HG03175 (cell line): Measurements from ENCODE around the gene PDAP1.
"Not testable (repeated sequence)": the region's sequence is repeated elsewhere in the genome, so short reads cannot be mapped to it uniquely, and the experiment has no call there.

Experiments
- ATAC-seq: cut with Tn5 transposase; IDR thresholded peaks from one replicate; pipeline ENCODE4 v1.9.1; 2021; ENCODE audit warnings: mild to moderate bottlenecking, moderate library complexity; ENCODE audit not compliant: unreplicated experiment

Gene PDAP1

DNA sequence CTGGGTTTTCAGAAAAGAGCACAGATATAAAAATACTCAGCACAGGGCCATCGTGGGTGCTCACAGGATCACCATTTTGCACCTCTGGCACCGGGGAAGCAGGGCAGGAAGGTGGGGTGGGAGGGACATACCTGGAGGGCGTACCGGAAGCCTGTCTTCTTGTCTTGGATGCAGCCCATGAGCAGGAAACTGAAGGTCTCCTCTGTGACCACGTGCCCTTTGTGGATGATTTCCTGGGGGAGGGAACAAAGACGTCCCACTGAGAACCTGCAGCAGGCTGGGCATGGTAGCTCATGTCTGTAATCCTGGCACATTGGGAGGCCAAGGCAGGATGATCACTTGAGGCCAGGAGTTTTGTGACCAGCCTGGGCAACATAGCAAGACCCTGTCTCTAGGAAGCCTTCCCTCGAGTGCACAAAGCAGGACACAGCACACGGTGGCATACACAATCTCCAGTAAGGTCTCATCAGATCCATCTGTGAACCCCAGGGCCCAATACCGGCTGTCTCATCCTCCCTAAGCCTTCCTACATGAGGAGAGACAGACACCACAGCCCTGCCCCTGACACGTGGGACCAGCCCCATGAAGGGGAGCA, 20.7 kb upstream of the PDAP1 start:
- ATAC-seq, result no peak

DNA sequence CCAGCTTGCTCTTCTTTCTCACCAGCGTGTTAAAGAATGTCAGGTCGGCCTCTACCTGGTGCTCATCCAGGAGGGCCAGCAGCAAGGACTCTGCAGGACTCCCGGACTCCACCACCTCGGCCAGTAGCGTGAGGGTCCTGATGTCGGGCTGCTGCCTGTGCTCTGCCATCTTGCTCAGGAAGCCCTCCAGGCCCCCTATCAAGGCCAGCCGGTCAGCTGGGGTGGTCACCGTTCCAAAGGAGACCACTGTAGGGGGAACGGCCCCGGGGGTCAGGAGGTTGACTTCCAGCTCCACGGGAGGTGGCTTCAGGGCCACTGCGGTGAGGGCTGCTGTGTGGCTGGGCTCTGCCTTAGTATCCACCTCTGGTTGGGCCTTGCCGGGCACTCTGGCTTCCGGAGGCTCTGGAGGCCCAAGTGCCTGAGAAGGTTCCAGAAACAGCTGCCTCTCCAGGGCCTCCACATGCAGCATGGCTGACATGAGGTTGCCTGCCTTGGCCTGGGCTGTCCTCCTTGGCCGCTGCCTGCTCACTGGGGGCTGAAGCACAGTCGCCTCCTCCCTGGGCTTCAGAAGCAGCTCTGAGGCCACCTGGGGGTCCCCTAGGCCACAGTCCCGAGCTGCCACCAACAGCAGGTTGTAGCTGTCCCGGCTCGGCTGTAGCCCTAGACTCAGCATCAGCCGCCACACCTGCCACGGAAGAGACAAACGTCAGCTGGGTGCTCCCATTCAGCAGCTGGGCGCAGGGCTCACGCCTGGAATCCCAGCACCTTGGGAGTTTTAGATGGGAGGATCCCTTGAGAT, 16.7 kb upstream of the PDAP1 start:
- ATAC-seq, result no peak

- ATAC-seq, result no peak
These were observed 14.2 kb upstream of the PDAP1 start for GRCh38 chr7:99422625-99423024.

DNA sequence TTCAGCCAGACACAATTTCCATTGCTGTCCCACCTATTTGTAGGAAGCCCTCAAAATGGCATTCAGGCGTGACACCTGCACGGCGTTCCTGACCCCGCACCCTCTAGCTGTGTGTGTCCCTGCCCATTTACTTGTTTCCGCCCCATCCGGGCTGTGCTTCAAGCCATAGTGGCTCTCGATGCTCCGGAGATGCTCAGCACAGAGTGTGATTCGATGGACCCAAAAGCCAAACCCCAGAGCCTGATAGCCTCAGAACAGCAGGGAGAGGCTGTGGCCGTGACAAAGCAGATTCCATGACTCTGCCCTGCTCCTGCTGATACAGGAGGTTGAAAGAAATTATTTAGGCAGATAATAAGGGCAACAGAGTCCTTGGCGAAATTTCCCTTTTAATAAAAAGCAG, 13.8 kb upstream of the PDAP1 start:
- no peak for ATAC-seq

DNA sequence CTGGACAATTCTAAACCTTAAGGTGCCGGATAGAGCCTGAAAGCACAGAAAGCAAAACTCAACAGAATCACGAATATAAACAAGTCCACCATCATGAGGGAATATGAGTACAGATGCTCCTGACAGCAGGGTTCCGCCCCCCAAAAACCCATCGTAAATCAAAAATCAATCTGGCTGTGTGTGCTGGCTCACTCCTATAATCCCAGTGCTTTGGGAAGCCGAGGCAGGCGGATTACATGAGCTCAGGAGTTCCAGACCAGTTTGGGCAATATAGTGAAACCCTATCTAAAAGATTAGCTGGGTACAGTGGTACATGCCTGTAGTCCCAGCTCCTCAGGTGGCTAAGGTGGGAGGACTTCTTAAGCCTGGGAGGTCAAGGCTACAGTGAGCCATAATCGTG, 12.6 kb upstream of the PDAP1 start:
- ATAC-seq, result no peak

DNA sequence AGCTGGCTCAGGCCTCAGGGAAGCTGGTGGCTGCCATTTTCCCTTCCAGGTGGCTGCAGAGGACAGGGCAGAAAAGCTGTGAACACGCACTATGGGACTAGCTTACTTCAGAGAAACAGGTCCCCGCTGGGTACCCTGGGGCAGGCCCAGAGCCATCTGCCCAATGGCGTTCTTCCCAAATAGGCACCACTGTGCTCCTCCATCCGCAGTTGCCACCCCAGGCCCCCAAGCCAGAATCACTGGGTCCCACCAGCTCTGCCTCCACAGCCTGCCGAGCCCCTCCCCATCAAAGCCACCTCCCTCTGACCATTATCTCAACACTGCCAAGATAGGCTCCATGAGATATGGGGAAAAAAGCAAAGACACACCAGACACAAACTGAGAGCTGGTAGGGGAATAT, 11.8 kb upstream of the PDAP1 start:
- no peak for ATAC-seq

GRCh38 chr7:99419323-99420021, 11.1 kb upstream of the PDAP1 start:
- no peak for ATAC-seq

DNA sequence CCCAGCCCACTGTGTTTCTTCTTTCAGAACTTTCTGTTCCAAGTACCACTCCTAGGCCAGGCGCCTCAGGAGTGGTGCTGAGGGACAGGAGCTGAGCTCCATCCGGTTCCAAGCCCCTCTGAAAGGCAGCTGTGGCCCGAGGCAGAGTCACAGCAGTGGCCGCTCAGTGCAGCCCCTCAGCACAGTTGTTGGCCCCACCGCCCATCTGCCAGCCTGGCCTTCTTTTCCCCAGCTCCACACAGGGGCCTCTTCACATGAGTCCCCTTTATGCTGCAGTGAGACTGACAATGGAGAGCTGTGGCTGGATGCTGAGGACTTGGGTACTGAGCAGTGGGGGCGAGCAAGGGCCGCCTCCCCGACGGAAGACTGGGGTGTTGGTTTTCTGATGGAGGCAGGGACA, 9.9 kb upstream of the PDAP1 start:
- no peak for ATAC-seq

DNA sequence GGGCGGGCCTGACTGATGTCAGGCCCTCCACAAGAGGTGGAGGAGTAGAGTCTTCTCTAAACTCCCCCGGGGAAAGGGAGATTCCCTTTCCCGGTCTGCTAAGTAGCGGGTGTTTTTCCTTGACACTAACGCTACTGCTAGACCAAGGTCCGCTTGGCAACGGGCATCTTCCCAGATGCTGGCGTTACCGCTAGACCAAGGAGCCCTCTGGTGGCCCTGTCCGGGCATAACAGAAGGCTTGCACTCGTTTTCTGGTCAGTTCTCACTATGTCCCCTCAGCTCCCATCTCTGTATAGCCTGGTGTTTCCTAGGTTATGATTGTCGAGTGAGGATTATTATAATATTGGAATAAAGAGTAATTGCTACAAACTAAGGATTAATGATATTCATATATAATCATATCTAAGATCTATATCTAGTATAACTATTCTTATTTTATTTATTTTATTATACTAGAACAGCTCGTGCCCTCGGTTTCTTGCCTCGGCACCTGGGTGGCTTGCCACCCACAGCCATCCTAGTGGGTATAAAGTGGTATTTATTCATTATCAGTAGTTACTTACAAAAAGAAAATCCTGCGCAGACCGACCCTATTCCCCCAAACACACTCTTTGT, 7.2 kb upstream of the PDAP1 start:
- not testable (repeated sequence) for ATAC-seq

GRCh38 chr7:99410635-99411034, 2.2 kb upstream of the PDAP1 start:
- no peak for ATAC-seq

DNA sequence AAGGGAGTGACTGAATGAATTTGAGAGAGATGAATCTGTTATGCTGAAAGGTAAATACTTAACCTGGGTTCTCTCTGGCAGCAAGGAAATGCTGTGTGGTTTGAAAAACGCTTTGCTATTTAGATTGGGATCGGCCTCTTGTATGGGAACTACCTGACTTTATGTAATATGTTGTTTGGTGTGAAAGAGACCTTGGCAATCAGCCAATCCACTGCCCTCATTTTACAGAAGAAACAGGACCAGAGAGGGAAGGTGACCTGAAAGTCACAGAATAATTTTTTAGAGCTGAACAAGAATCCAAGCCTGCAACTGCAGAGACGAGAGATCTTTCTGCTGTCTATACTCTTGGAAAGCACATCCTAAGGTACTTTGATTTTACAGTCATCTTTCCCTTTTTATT, 1.4 kb upstream of the PDAP1 start:
- no peak for ATAC-seq

DNA sequence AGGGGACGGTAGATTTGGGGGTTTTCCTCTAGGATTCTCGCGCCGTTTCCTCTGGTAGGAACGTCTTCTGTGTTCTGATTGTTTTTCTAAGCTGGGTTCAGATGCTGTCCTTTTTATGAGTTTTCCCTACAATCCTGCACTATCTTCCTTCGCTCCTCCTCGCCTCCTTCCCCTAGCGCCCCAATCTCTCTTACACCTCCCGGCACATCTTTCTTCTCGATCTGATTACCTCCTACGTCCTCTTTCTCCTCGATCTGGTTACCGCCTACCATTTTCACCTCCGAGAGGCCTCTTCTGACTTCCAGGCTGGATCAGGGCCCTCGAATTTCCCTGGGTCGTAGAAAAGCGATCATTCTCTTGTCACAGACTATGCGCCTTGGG, 785 bp upstream of the PDAP1 start:
- peak; percentile 16 for ATAC-seq

- ATAC-seq, result no peak
These were observed 472 bp downstream of the PDAP1 start for GRCh38 chr7:99407872-99408378.

DNA sequence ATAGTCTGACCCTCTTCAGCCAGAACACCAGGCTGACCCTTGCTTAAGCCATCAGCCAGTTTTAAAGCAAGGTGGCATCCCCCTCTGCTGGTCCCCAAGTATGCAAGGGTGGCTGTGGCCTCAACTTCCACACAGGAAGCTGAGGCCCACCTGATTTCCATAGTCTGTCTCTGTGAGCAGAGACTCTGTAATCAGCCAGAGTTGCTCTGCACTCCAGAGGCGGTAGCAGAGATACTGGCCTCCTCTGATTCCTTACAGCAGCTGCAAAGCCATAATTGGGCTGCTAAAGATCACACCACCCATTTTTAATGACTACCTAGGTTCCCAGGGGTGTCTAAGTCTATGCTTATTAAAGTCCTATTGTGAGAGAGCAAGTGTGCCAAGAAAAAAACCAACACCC, 1.8 kb downstream of the PDAP1 start:
- ATAC-seq, result no peak

DNA sequence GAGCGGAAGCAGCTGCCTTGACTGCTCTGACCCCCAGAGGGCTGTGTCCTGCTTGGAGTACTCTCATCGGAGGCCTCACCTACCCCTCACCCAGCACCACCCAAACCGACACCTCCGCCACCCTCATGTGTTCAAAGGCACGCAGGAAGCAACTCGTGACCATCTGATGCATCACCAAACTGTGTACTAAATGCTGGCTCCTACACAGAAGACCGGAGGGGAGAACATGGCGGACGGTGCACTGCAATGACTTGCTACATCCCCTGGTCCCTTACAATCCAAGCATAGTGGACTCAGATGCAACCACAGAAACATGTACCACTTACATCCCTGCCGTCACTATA, 3.4 kb downstream of the PDAP1 start:
- no peak for ATAC-seq

DNA sequence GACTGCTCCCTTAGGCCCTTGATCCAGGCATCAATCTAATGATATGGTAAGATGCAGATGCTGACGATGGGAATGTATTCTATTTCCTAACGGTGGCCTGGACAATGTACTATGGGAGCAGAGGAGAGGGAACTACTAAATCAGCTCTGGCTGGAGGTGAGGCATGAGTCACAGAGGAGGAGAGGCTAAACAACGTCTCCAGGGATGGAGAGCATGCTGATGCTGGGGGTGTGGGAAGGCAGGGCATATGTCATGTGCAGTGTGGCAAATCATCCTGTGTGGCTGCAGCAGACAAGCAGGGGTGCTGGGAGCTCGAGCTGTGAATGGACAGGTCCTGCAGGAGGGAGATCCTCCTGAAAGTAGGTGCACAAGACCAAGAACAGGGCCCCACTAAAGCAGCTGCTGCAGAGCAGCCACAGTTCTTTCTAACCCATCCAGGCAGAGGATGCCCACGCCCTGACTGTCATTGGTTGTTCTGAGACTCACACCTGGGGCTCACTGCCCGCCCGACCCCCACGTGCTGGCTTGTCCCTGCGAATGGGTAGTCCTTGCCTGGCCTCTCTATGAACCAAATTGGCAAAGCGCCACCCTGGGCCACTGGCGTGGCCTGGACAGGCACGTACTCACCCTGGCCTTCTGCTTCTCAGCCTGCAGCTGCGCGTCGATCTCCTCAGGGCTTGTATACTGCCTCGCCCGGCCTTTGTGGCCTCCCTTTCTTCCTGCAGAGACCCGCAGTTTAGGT, 4.0 kb downstream of the PDAP1 start:
- no peak for ATAC-seq

DNA sequence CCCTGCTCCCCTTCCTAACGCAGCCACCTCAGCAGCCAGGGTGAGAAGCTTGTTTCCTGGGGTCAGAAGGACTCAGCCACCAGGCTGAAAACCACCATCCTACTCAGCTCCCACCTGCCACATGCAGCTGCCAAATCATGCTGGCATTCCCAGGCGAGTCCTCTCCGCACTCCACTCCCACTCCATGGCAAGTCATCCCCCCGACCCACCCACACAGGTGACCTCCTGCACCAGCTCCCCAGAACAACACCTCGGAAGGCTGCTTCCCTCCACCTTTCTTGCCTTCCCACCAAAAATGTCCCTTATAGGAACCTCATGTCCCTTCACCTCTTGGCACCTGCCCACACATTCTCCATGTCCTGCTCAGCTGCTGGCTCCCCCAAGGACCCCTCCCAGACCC, 4.6 kb downstream of the PDAP1 start:
- ATAC-seq, result no peak

- no peak for ATAC-seq
These were observed 5.5 kb downstream of the PDAP1 start for GRCh38 chr7:99402854-99403253.

GRCh38 chr7:99399597-99399996, 8.8 kb downstream of the PDAP1 start:
- ATAC-seq, result no peak

DNA sequence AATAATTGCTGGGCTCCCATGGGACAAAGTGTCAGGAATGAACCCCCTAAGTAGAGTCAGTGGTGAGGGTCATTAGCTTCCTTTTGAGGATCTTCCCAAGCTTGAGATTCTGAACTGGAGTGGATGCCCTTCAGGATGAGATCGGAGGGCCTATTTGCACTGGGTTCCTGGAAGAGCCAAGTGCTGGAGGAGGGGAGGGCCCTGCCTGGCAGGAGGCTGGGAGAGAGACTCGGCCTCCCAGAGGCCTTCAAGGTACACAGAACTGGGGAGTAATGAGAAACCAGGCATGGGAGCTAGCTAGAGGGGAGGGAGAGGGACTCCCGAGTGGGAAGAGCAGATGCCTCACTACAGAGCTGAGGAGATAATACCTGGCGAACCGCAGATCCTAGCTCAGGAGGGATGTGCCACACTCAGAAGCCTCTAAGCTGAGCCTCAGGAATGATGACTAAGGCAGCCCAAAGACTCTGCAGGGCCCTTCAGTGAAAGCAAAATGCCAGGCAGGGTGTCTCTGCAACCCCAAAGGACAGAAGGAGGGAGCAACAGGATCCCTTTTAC, 9.4 kb downstream of the PDAP1 start:
- ATAC-seq, result no peak
